Mesothelial cell of epicardium (in vitro differentiated cells): Measurements from ENCODE around the gene KIF16B. TPM values are rescaled to one million over a fixed set of nuclear protein-coding genes. Genes with fewer than 3 reads are reported as not detected.

Source experiments
- DNase-seq, 2 experiments: peaks; one replicate each; pipeline ENCODE4 v3.0.0; 2021; ENCODE audit warnings: low spot score in 2 of 2; ENCODE audit not compliant: unreplicated experiment in 2 of 2
- H3K27ac Mint-ChIP-seq: 2 replicates; pipeline ENCODE4 v1.8.0; 2021; ENCODE audit warnings: mixed read lengths
- H3K27me3 Mint-ChIP-seq: 2 replicates; pipeline ENCODE4 v1.8.0; 2021; ENCODE audit warnings: low read depth, mixed read lengths
- H3K36me3 Mint-ChIP-seq: 2 replicates; pipeline ENCODE4 v1.8.0; 2021; ENCODE audit warnings: mixed read lengths
- H3K4me1 Mint-ChIP-seq: 2 replicates; pipeline ENCODE4 v1.8.0; 2021; ENCODE audit warnings: mixed read lengths
- H3K4me3 Mint-ChIP-seq: 2 replicates; pipeline ENCODE4 v1.8.0; 2021; ENCODE audit warnings: mild to moderate bottlenecking, moderate library complexity, mixed read lengths
- H3K9me3 Mint-ChIP-seq: 2 replicates; pipeline ENCODE4 v1.8.0; 2021; ENCODE audit warnings: mixed read lengths
- CTCF ChIP-seq: fragments of 200-600 bp; sonication (generic); IDR thresholded peaks from one replicate; pipeline ENCODE4 v1.5.0; 2021; ENCODE audit warnings: antibody characterized with exemption; ENCODE audit not compliant: unreplicated experiment
- total RNA-seq: library from RNA; stranded (reverse); gene quantifications from 3 replicates; pipeline ENCODE4 v1.2.1, GENCODE V29; 2021

KIF16B gene
- total RNA-seq, 1 donor from 2014 or later, result 12.8 TPM

GRCh38 chr20:16518784-16519084 lies 54.5 kb downstream of the KIF16B start:
- no peak for TF ChIP-seq CTCF

GRCh38 chr20:16517946-16518783 lies 55.1 kb downstream of the KIF16B start:
- H3K4me1 Mint-ChIP-seq, result peaks cover 2% of the 10 kb centered on the region
- peaks cover 29% of the 10 kb centered on the region for H3K36me3 Mint-ChIP-seq
- no peak for TF ChIP-seq CTCF
- DNase-seq, result no peak
- H3K27me3 Mint-ChIP-seq, result no peaks in the 10 kb centered on the region
- no peak overlapping the region for H3K4me3 Mint-ChIP-seq
- H3K9me3 Mint-ChIP-seq, result peaks cover 17% of the 10 kb centered on the region
- H3K27ac Mint-ChIP-seq, result no peak overlapping the region

More at GRCh38 chr20:16518784-16519084, 54.5 kb downstream of the KIF16B start:
- peaks cover 2% of the 10 kb centered on the region for H3K4me1 Mint-ChIP-seq
- peaks cover 18% of the 10 kb centered on the region for H3K9me3 Mint-ChIP-seq
- H3K36me3 Mint-ChIP-seq, result peaks cover 32% of the 10 kb centered on the region
- H3K27me3 Mint-ChIP-seq, result no peaks in the 10 kb centered on the region
- no peak for DNase-seq
- no peak overlapping the region for H3K27ac Mint-ChIP-seq
- H3K4me3 Mint-ChIP-seq, result no peak overlapping the region

GRCh38 chr20:16516794-16517193 lies 56.5 kb downstream of the KIF16B start:
- TF ChIP-seq CTCF, result no peak
- H3K9me3 Mint-ChIP-seq, result peaks cover 6% of the 10 kb centered on the region
- H3K4me3 Mint-ChIP-seq, result no peak overlapping the region
- no peak for DNase-seq
- no peaks in the 10 kb centered on the region for H3K27me3 Mint-ChIP-seq
- H3K4me1 Mint-ChIP-seq, result peaks cover 2% of the 10 kb centered on the region
- H3K36me3 Mint-ChIP-seq, result peaks cover 24% of the 10 kb centered on the region
- no peak overlapping the region for H3K27ac Mint-ChIP-seq

- no peak overlapping the region for H3K4me3 Mint-ChIP-seq
- H3K9me3 Mint-ChIP-seq, result no peaks in the 10 kb centered on the region
- TF ChIP-seq CTCF, result no peak
- H3K36me3 Mint-ChIP-seq, result peaks cover 18% of the 10 kb centered on the region
- no peak overlapping the region for H3K27ac Mint-ChIP-seq
- H3K4me1 Mint-ChIP-seq, result peaks cover 2% of the 10 kb centered on the region
- DNase-seq, result no peak
- no peaks in the 10 kb centered on the region for H3K27me3 Mint-ChIP-seq
Measured at GRCh38 chr20:16515046-16515445, 58.2 kb downstream of the KIF16B start.

GRCh38 chr20:16514140-16514539 lies 59.1 kb downstream of the KIF16B start:
- DNase-seq, result no peak
- TF ChIP-seq CTCF, result no peak
- Mint-ChIP-seq H3K4me3 (no peak overlapping the region), H3K27me3 (no peaks in the 10 kb centered on the region), H3K9me3 (no peaks in the 10 kb centered on the region), H3K4me1 (peaks cover 2% of the 10 kb centered on the region), H3K36me3 (peaks cover 18% of the 10 kb centered on the region), H3K27ac (no peak overlapping the region)
